GM18511 (cell line): ENCODE data around the gene GJA3.

Experiments
- ATAC-seq: cut with Tn5 transposase; IDR thresholded peaks from one replicate; pipeline ENCODE4 v1.9.1; 2021; ENCODE audit warnings: mild to moderate bottlenecking, moderate library complexity; ENCODE audit not compliant: unreplicated experiment

Gene GJA3

DNA sequence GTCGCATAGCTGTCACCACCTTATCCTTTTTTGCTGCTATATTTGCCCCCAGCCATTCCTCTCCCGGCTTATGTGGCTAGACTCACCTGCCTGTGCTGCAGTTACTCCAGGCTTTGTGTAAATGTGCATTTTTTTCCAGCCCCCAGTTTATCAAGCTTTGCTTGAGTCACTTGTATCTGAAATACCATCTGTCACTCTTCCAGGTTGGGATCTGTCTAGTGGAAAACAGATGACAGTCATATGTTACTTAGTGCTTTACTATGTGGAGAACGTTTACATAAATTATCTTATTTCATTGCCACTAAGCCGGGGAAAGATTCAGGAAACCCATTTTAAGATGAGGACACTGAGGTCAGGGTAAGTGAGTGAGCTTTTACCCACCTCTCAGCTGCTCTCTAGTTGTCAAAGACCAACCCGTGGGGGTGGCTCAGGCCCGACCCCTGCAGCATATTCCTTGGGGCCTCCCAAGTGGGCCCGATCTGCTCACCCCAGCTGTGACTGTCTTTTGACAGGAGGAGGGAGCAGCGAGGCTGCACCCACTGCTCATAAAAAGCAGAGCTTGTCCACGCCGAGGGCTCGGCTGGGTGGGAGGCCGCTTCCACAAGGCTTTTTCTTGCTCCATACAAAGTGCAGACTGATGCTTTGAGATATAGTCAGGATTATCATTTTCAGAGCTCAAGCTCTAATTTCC lies 24.7 kb upstream of the GJA3 start:
- no peak for ATAC-seq

GRCh38 chr13:20182231-20182846 lies 21.5 kb upstream of the GJA3 start:
- peak; percentile 78 for ATAC-seq

DNA sequence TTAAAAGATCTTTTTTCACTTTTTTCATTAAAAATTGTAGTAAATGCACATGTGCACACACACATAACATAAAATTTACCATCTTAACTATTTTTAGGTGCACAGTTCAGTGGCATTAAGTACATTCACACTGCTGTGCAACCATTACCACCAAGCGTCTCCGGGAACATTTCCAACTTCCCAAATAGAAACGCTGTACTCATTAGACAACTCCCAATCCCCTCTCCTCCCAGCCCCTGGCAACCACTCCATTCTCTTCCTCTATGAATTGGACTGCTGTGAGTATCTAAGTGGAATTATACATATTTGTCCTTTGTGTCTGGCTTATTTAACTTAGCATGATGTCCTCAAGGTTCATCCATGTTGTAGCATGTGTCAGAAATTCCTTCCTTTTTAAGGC lies 20.3 kb upstream of the GJA3 start:
- no peak for ATAC-seq

DNA sequence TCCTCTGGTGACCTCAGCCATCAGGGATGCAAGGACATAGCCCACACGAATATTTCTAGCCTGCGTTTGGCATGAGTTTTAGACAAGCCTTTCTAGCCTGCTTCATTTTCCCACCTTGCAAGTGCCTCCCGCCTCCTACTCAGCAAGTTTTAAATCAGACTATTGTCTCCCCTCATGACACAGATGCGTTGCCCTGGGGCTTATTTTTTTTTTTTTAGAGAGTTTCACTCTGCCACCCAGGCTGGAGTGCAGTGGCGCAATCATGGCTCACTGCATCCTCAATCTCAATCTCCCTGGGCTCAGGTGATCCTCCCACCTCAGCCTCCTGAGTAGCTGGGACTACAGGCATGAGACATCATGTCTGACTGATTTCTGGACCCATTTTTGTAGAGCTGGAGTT lies 17.3 kb upstream of the GJA3 start:
- ATAC-seq, result no peak

DNA sequence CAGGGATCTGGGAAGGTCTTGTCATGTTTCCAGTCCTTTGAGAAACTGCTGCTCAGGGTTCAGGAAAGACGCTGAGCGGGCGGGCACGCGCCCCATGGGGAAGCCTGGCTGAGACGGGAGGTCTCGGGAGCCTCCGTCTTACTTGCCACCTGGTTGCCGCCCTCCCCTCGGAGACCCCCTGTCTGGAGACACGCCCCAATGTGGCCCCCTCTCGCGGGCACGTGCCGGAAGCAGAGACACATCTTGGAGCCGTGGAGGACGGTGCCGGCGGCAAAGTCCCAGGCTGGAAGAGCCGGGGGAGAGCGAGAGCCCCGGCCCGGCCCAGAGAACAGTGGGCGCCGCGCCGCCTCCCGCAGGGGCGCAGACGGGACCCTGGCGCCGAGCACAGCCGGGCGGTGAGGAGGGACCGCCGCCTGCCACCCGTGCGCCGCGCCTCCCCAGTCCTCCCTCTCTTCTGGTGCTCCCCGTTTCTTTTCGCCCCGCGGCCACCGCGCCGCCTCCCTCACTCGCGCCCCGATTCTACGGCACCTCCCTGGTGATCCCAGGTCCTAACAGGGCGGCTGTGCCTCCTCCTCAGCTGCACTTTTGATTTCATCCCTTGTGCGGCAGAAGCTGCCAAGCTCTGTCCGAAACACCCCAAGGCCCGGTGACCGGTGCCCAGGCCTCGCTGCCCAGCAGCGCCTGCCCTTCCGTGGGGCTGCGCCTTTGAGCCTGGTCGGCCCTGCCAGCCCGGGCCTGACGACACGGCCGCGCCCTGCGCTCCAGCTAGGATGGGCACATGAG lies 16.4 kb upstream of the GJA3 start:
- ATAC-seq, result no peak

DNA sequence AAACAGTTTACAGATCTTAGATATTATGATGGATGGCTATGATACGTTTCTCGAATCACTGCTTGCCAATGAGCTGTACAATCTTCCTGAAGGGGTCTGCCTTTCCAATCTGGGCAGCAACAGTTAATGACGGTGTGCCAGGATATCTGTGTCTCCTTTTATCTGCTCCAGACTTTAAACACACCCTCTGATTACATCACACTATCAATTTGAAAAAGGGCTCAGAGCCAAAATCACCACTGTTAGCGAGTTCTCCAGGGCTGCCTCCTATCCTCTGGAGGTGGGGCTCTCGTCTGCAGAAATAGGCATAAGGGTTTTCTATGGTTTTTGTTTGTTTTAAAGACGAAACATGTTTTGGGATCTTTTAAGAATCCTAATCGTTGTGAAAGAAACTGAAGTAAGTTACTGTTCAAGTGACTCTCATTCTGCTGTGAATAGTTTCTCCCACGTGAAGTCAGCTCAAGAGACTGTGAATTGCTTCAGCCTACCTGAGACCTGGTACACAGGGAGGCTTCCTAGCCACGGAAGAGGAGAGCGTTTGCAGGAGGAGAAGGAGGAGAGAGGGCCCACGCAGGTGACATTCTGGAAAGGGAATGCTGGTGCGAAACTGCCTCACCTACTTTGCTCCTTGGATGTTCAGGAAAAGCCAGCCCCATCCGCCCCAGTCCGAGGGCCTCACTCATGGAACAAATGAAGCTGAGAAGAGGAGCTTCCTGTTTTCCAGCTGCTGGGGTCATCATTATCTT lies 15.2 kb upstream of the GJA3 start:
- ATAC-seq, result no peak

- ATAC-seq, result no peak
These were observed 14.5 kb upstream of the GJA3 start for GRCh38 chr13:20175406-20175794.

GRCh38 chr13:20174656-20175405 lies 14.0 kb upstream of the GJA3 start:
- peak; percentile 95 for ATAC-seq

- ATAC-seq, result no peak
These were observed 12.4 kb upstream of the GJA3 start for GRCh38 chr13:20173116-20173746.

GRCh38 chr13:20171364-20171763 lies 10.5 kb upstream of the GJA3 start:
- ATAC-seq, result no peak

GRCh38 chr13:20170921-20171320 lies 10.1 kb upstream of the GJA3 start:
- no peak for ATAC-seq

DNA sequence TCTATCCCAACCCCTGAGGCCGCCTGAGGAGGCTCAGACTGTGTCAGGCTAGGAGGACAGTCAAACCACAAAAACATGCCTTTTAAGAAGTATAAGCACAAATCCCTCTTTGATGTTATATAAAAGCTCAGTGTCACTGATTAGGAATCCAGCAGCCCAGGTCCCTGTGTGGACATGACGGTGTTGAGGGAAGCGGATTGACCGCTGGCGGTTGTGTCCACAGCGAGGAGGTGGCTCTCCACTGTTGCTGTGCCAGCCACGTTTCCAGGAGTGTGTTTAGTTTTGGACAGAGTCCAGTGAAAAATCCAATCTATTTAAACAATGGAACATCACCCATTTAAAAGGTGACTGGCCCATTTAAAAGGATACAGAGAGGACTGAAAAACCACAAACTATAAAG lies 7.5 kb upstream of the GJA3 start:
- ATAC-seq, result no peak

DNA sequence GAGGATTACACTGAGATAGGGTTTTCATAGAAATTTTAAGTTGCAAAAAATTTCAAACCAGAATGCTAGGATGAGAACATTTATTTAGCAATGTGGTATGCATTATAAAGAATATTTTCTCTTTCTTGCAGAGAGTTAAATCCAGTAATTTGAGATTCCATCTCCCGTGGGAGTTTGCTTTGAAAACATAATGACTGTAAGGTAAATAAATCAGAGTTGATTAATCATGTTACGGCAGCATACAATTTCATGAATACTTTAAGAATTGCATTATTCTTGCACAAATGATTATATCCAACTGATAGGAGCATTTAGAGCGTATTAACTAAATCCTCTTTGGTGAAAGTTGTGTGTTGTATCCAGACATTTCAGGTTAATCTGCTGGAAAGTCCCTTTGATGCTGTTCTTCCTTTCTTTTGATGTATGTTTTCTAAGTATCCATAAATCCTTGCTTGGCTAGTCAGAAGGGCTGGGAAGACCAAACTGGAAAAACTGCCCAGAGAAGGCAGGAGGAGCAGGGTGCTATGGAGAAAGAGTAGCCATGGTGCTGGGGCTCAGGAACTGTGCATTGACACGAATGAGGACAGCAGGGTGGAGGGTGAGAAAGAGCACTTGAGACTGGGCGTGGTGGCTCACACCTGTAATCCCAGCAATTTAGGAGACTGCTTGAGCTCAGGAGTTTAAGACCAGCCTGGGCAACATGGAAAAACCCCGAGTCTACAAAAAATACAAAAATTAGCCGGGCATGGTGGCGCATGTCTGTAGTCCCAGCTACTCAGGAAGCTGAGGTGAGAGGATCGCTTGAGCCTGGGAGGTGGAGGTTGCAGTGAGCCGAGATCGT lies 4.8 kb upstream of the GJA3 start:
- ATAC-seq, result no peak

DNA sequence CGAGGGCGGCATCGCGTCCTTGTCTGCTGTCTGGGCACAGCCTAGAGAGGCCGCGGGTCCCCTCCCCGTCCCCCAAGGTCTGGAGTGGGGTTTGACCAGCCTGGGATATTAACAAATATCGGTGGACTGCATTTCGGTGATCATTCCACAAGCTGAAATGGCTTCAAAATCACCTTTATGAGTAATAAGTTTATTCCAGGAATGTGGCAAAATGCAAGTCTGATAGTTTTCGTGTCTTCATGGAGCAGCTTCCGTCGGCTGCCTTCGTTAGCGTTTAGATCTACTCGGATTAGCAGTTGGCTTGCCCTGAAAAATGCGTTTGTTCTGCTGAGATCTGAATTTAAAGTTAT lies 1.1 kb upstream of the GJA3 start:
- ATAC-seq, result no peak

GRCh38 chr13:20161275-20161950 lies 561 bp upstream of the GJA3 start:
- ATAC-seq, result peak; percentile 64

GRCh38 chr13:20159646-20160305 lies 1.1 kb downstream of the GJA3 start:
- ATAC-seq, result no peak

DNA sequence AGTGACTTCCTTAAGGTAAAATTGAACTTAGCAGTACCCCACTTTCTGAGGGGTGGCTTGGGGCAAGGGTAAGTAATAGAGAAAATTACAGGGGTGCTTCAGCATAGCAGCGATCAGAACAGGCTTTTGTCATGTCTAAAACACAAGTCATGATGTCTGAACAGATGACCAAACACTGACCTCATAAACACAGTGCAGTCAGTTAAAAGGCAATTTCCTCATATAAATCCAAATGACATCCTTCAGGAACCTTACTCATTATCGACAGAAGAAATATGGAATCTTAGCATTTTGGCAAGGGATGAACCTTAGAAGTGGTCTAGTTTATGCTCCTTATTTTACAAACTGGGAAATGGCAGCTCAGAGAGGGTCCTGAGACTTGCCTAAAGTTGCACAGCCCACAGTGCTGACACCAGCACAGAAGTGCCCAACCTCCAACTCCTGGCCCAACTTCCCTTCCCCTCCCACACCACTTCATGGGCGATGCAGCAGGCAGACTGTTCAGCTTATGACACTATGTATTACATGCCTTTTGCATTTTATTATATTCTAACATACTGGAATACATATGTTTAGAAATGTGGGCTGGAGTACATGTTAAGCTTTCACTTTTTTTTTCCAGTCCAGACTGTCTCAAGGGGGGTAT lies 3.6 kb downstream of the GJA3 start:
- ATAC-seq, result no peak

DNA sequence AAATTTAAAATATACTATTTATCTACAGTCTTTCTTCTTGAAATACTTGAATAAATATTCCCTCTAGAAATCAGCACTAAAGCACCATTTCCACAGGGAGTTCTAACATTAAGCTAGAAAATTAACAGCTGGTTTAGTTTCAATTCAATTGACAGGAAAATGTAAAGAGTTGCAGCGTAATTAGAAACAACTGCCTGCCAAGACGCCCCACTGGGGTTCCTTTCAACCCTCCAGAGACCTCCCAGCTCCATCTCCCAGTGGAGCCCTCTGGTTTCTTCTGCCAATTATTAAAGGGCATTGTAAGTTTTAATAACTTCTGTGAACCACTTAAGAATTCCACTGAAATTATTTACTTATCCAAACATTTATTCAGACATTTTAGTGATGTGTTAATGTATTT lies 4.2 kb downstream of the GJA3 start:
- no peak for ATAC-seq
